HFF-Myc (cell line): ENCODE data around the gene BCDIN3D.

ENCODE experiments used
- DNase-seq: peaks from one replicate; pipeline ENCODE4 v3.0.0-alpha.2; 2011; ENCODE audit warnings: low read depth; ENCODE audit errors: extremely low read depth
- H3K4me3 ChIP-seq: replicated peaks from 2 replicates; pipeline ENCODE4 v1.5.1; 2011; ENCODE audit warnings: low read depth, mild to moderate bottlenecking, control low read depth, low read length
- TF ChIP-seq, protein P1 (sequence below): IDR thresholded peaks from 2 replicates; pipeline ENCODE4 v1.5.1; 2012; ENCODE audit warnings: mild to moderate bottlenecking, low read depth, low read length, control low read depth; ENCODE audit errors: missing control alignments

The BCDIN3D gene

GRCh38 chr12:49821373-49822287, 21.3 kb downstream of the BCDIN3D start:
- DNase-seq, result no peak
- no peak overlapping the region for H3K4me3 ChIP-seq
- TF ChIP-seq, protein P1, sequence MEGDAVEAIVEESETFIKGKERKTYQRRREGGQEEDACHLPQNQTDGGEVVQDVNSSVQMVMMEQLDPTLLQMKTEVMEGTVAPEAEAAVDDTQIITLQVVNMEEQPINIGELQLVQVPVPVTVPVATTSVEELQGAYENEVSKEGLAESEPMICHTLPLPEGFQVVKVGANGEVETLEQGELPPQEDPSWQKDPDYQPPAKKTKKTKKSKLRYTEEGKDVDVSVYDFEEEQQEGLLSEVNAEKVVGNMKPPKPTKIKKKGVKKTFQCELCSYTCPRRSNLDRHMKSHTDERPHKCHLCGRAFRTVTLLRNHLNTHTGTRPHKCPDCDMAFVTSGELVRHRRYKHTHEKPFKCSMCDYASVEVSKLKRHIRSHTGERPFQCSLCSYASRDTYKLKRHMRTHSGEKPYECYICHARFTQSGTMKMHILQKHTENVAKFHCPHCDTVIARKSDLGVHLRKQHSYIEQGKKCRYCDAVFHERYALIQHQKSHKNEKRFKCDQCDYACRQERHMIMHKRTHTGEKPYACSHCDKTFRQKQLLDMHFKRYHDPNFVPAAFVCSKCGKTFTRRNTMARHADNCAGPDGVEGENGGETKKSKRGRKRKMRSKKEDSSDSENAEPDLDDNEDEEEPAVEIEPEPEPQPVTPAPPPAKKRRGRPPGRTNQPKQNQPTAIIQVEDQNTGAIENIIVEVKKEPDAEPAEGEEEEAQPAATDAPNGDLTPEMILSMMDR, result no peak

- H3K4me3 ChIP-seq, result no peak overlapping the region
- TF ChIP-seq, protein P1, result no peak
- DNase-seq, result no peak
These were observed 23.1 kb downstream of the BCDIN3D start for GRCh38 chr12:49819786-49820185.

DNA sequence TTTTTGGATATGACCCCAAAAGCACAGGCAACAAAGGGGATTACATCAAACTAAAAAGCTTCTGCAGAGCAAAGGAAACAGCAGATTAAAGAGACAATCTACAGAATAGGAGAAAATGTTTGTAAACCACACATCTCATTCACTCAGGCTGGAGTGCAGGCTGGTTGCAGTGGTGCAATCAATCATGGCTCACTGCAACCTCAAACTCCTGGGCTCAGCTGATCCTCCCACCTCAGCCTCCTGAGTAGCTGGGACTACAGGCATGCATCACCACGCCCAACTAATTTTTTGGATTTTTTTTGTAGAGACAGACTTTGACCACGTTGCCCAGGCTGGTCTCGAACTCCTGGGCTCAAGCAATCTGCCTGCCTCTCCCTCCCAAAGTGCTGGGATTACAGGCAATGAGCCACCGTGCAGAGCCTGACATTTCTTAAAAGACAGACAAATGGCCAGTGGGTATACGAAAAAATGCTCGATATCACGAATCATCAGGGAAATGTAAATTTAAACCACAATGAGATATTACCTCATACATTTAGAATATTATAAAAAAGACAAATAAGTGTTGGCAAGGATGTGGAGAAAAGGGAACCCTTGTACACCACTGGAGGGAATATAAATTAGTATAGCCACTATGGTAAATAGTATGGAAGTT, 24.5 kb downstream of the BCDIN3D start:
- H3K4me3 ChIP-seq, result no peak overlapping the region
- TF ChIP-seq, protein P1, result no peak
- no peak for DNase-seq

DNA sequence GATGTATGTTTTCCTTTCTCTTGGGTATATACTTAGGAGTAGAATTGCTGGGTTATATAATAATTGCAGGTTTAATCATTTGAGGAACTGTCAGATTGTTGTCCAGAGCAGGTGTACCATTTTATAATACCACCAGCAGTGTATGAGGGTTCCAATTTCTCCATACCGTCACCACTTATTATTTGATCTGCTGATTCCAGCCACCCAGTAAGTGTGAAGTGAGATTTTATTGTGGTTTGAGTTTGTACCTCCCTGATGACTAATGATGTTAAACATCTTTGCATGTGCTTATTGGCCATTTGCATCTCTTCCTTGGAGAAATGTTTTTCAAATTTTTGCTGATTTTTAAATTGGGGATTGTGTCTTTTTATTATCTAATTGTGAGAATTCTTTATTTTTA, 29.8 kb downstream of the BCDIN3D start:
- TF ChIP-seq, protein P1, result no peak

GRCh38 chr12:49811961-49812401, 30.9 kb downstream of the BCDIN3D start:
- no peak for DNase-seq
- TF ChIP-seq, protein P1, result no peak
- H3K4me3 ChIP-seq, result no peak overlapping the region

More for the DNA sequence above, 29.8 kb downstream of the BCDIN3D start:
- DNase-seq, result no peak
- H3K4me3 ChIP-seq, result no peak overlapping the region

DNA sequence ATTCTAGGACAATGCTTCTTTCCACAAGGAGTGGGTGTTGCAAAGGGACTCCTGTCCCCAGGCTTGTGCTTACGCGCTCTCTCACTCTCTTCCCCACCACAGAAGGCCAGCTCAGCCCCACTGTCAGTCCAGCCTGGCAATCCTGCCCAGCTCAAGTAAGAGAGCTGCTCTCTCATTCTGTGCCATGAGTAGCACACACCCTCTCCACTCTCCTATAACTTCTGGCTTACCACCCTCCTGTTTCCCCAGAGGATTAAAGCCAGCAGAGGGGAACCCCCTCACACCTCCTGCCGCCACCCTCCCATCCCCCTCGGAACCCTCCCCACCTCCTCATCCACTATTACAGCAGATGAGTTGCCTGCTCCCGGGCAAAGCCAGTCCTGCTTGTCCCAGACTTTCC, 31.8 kb downstream of the BCDIN3D start:
- TF ChIP-seq, protein P1, result no peak
- DNase-seq, result no peak

More for the DNA sequence above, 31.8 kb downstream of the BCDIN3D start:
- no peak overlapping the region for H3K4me3 ChIP-seq
